A673 (cell line): ENCODE measurements around the gene TCHHL1.

Experiments
- EZH2 ChIP-seq: fragments of 200-600 bp; sonication (generic); IDR thresholded peaks from 2 replicates; pipeline ENCODE4 v1.6.1; 2017; ENCODE audit warnings: borderline replicate concordance, low read depth, mild to moderate bottlenecking, mixed read lengths, antibody characterized with exemption, low read length; ENCODE audit not compliant: poor library complexity, severe bottlenecking
- TF ChIP-seq, protein P1 (sequence below): fragments of 300-800, 200-600 bp; sonication (generic); conservative IDR thresholded peaks from 2 replicates; pipeline ENCODE4 v1.5.1; 2017; ENCODE audit warnings: low read depth, mild to moderate bottlenecking, antibody characterized with exemption, low read length, moderate library complexity, mixed read lengths

DNA sequence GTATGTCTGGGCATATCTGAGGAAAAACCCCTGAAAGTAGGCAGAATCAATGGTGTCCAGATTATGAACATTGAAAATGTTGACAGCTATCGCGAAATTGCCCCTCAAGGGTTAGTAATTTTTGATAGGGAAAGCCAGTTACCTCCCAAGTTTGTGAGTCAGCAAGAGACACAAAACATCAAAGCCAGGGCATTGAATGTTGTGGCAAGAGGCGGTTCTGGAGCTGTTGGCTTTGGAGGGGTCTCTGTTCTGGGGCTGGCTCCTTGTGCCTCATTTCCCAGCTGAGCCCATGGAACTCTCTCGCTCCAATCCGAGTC, 41.5 kb downstream of the TCHHL1 start:
- no peak for TF ChIP-seq EZH2
- TF ChIP-seq, protein P1, sequence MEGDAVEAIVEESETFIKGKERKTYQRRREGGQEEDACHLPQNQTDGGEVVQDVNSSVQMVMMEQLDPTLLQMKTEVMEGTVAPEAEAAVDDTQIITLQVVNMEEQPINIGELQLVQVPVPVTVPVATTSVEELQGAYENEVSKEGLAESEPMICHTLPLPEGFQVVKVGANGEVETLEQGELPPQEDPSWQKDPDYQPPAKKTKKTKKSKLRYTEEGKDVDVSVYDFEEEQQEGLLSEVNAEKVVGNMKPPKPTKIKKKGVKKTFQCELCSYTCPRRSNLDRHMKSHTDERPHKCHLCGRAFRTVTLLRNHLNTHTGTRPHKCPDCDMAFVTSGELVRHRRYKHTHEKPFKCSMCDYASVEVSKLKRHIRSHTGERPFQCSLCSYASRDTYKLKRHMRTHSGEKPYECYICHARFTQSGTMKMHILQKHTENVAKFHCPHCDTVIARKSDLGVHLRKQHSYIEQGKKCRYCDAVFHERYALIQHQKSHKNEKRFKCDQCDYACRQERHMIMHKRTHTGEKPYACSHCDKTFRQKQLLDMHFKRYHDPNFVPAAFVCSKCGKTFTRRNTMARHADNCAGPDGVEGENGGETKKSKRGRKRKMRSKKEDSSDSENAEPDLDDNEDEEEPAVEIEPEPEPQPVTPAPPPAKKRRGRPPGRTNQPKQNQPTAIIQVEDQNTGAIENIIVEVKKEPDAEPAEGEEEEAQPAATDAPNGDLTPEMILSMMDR: no peak
